Thyroid gland (tissue), 4 donors: ENCODE data around the gene CAPN3.

Experiments
- CTCF ChIP-seq, 6 experiments: fragments of 200-600 bp in 3 of 6; fragments of 450-650 bp in 3 of 6; sonication (generic) in 3 of 6; IDR thresholded peaks; one replicate each; pipeline ENCODE4 v1.5.1; 2016 to 2019; ENCODE audit warnings: antibody characterized with exemption in 6 of 6, mild to moderate bottlenecking in 2 of 6, inconsistent platforms in 1 of 6, moderate library complexity in 1 of 6
- POLR2A ChIP-seq, 2 donors: fragments of 450-650 bp; IDR thresholded peaks; one replicate each; pipeline ENCODE4 v1.6.1; 2017; ENCODE audit warnings: antibody characterized with exemption in 2 of 2, mild to moderate bottlenecking in 2 of 2, moderate library complexity in 1 of 2

DNA sequence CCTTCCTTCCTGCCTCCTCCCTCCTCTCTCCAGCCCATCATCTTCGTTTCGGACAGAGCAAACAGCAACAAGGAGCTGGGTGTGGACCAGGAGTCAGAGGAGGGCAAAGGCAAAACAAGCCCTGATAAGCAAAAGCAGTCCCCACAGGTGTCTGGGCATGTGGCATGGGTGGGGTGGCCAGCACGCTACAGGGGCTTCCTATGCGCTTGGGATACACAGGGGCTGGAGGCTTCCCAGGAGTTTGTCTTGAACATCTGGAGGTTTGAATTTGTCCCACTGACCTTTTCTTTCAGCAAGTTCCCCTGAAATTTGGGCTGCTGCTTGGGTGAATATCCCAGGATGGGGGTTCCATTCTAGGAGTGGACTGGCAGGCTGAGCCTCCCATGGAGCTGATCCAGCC is 48.9 kb downstream of the CAPN3 start:
- TF ChIP-seq CTCF (IDR thresholded peaks at IDR 0.05): no peak
- no peak for TF ChIP-seq POLR2A (IDR thresholded peaks at IDR 0.05)
